ENCODE measurements around the gene RHOT1.
"Not testable (repeated sequence)": the region's sequence is repeated elsewhere in the genome, so short reads cannot be mapped to it uniquely, and the experiment has no call there.

The RHOT1 gene

GRCh38 chr17:32142038-32142856 is at the start of gene RHOT1:
Gene RHOT1, plus strand, starts transcription at chr17:32142502. Its CDS starts 191 bp downstream, at chr17:32142693.
- peak; percentile 31 to 67 for DNase-seq (ENCODE audit: low read depth in 2 of 2)

- DNase-seq (ENCODE audit: low read depth in 2 of 2) = no peak
These were observed 42.6 kb upstream of the RHOT1 start for GRCh38 chr17:32099686-32100085.

- DNase-seq (ENCODE audit: low read depth in 2 of 2) = not testable (repeated sequence)
These were observed 42.0 kb upstream of the RHOT1 start for GRCh38 chr17:32100323-32100722.

- DNase-seq (ENCODE audit: low read depth in 2 of 2) = no peak
These were observed 41.2 kb upstream of the RHOT1 start for GRCh38 chr17:32100971-32101631.

- DNase-seq (ENCODE audit: low read depth in 2 of 2) = no peak
These were observed 40.1 kb upstream of the RHOT1 start for GRCh38 chr17:32102172-32102571.

GRCh38 chr17:32102646-32103186 is 39.6 kb upstream of the RHOT1 start:
- no peak for DNase-seq (ENCODE audit: low read depth in 2 of 2)

GRCh38 chr17:32103476-32104113 is 38.7 kb upstream of the RHOT1 start:
- DNase-seq (ENCODE audit: low read depth in 2 of 2) = no peak

- DNase-seq (ENCODE audit: low read depth in 2 of 2) = no peak
These were observed 38.1 kb upstream of the RHOT1 start for GRCh38 chr17:32104158-32104557.

- DNase-seq (ENCODE audit: low read depth in 2 of 2) = not testable (repeated sequence)
These were observed 35.8 kb upstream of the RHOT1 start for GRCh38 chr17:32106471-32106981.

GRCh38 chr17:32107194-32107593 is 35.1 kb upstream of the RHOT1 start:
- not testable (repeated sequence) for DNase-seq (ENCODE audit: low read depth in 2 of 2)

- DNase-seq (ENCODE audit: low read depth in 2 of 2) = no peak
These were observed 31.7 kb upstream of the RHOT1 start for GRCh38 chr17:32110596-32110995.

- DNase-seq (ENCODE audit: low read depth in 2 of 2) = no peak
These were observed 31.0 kb upstream of the RHOT1 start for GRCh38 chr17:32111141-32111771.

GRCh38 chr17:32112416-32112815 is 29.9 kb upstream of the RHOT1 start:
- DNase-seq (ENCODE audit: low read depth in 2 of 2) = no peak

- DNase-seq (ENCODE audit: low read depth in 2 of 2) = no peak
These were observed 27.8 kb upstream of the RHOT1 start for GRCh38 chr17:32114536-32114935.

GRCh38 chr17:32115546-32115945 is 26.8 kb upstream of the RHOT1 start:
- DNase-seq (ENCODE audit: low read depth in 2 of 2) = not testable (repeated sequence)

- DNase-seq (ENCODE audit: low read depth in 2 of 2) = no peak
These were observed 25.4 kb upstream of the RHOT1 start for GRCh38 chr17:32116937-32117336.

GRCh38 chr17:32117399-32117798 is 24.9 kb upstream of the RHOT1 start:
- DNase-seq (ENCODE audit: low read depth in 2 of 2) = no peak

GRCh38 chr17:32118088-32118487 is 24.2 kb upstream of the RHOT1 start:
- DNase-seq (ENCODE audit: low read depth in 2 of 2) = not testable (repeated sequence)

GRCh38 chr17:32118835-32119234 is 23.5 kb upstream of the RHOT1 start:
- DNase-seq (ENCODE audit: low read depth in 2 of 2) = no peak

- DNase-seq (ENCODE audit: low read depth in 2 of 2) = no peak
These were observed 22.2 kb upstream of the RHOT1 start for GRCh38 chr17:32120141-32120540.

GRCh38 chr17:32120716-32121115 is 21.6 kb upstream of the RHOT1 start:
- no peak for DNase-seq (ENCODE audit: low read depth in 2 of 2)

- DNase-seq (ENCODE audit: low read depth in 2 of 2) = no peak
These were observed 18.5 kb upstream of the RHOT1 start for GRCh38 chr17:32123782-32124181.
